KMS-11 (cell line): ENCODE measurements around the gene GLS.

ENCODE experiments used
- H2AFZ ChIP-seq: fragments of 200-600 bp; sonication (generic); 2 replicates; pipeline ENCODE4 v1.6.1; 2016; ENCODE audit warnings: antibody characterized with exemption, mixed run types, low read depth
- H3K27ac ChIP-seq: fragments of 200-600 bp; sonication (generic); 2 replicates; pipeline ENCODE4 v1.6.1; 2016; ENCODE audit warnings: mild to moderate bottlenecking, mixed run types
- H3K27me3 ChIP-seq: fragments of 200-600 bp; sonication (generic); 2 replicates; pipeline ENCODE4 v1.6.1; 2017; ENCODE audit warnings: mild to moderate bottlenecking, low read depth, mixed run types, moderate library complexity; ENCODE audit not compliant: insufficient read depth
- H3K36me3 ChIP-seq: fragments of 200-600 bp; sonication (generic); 2 replicates; pipeline ENCODE4 v1.6.1; 2017; ENCODE audit warnings: mild to moderate bottlenecking, mixed run types; ENCODE audit not compliant: insufficient read depth
- H3K4me1 ChIP-seq: fragments of 200-600 bp; sonication (generic); 2 replicates; pipeline ENCODE4 v1.6.1; 2016; ENCODE audit warnings: mild to moderate bottlenecking, low read depth, mixed run types; ENCODE audit not compliant: poor library complexity, severe bottlenecking
- H3K4me2 ChIP-seq: fragments of 200-600 bp; sonication (generic); 2 replicates; pipeline ENCODE4 v1.7.0; 2016; ENCODE audit warnings: mild to moderate bottlenecking, mixed run types
- H3K4me3 ChIP-seq: fragments of 200-600 bp; sonication (generic); IDR thresholded peaks from 2 replicates; pipeline ENCODE4 v1.6.1; 2017; ENCODE audit warnings: low read depth, low read length, mixed read lengths; ENCODE audit not compliant: insufficient read depth
- H3K79me2 ChIP-seq: fragments of 200-600 bp; sonication (generic); 2 replicates; pipeline ENCODE4 v1.6.1; 2016; ENCODE audit warnings: low read depth, mixed run types; ENCODE audit not compliant: insufficient read depth
- H3K9ac ChIP-seq: fragments of 200-600 bp; sonication (generic); 2 replicates; pipeline ENCODE4 v1.6.1; 2016; ENCODE audit warnings: mild to moderate bottlenecking, mixed run types
- H4K20me1 ChIP-seq: fragments of 200-600 bp; sonication (generic); 2 replicates; pipeline ENCODE4 v1.6.1; 2016; ENCODE audit warnings: mild to moderate bottlenecking, mixed run types; ENCODE audit not compliant: insufficient read depth
- TF ChIP-seq, protein P1 (sequence below): fragments of 200-600 bp; sonication (generic); conservative IDR thresholded peaks from 2 replicates; pipeline ENCODE4 v1.6.1; 2017; ENCODE audit warnings: low read depth, mild to moderate bottlenecking, antibody characterized with exemption, low read length, moderate library complexity, mixed read lengths

Gene GLS

DNA sequence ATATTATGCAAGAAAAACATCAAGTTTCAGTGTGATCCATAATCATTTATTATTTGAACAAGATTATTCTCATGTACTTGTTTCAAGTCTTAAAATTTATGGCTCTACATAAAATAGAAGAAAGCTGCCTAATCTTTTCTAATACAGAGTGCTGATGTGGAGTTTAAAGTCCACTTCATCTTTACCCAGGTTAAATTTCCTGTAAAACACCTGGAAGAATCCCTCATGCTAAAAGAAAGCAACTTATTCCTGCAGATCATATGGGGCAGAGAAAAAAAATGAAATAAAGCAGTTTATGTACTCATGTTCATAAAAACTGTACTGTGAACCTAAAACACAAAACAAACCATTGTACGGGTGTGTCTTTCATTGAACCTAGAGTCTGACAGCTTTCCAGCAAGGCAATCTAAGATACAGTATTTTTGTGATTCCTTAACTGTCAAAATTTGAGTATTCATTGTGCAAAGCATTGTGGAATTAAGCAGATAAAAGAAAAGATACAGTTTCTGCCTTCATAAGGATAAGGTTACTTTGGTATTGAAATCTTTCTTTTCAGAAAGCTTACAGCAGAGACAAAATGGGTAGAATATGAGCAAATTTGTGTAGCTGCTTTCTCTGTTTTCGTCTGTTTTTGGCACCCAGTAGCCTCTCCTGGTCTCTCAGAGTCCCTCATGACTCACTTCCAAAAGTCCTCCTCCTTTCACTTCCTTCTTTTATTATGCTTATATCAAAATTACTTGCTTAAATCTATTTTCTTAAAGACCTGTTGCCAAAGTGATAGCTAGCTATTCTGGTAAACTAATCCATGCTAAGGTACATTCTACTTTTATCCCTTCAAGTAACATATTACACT is 26.9 kb upstream of the GLS start:
- H3K4me2 ChIP-seq, result no peak overlapping the region
- no peak overlapping the region for H3K27ac ChIP-seq
- no peak overlapping the region for H2AFZ ChIP-seq

DNA sequence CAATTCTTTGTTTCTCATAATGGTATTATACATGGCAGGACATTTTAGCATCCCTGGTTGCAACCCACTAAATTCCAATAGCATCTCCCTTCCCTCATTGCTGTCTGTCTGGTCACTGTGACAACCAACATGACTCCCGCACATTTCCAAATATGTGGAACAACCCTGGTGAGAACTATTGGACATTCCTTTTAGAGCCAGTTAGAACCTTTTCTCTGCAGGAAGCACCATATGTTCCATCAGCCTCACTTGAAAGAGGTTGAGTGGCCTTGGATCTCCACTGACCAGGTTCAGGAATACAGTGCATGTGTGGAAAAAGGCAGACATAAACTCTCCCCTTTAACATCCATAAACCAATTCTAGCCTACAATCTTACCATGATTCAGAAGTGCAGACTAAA is 25.9 kb upstream of the GLS start:
- Histone ChIP-seq H3K4me1 (no peaks in the 10 kb centered on the region), H3K27ac (no peak overlapping the region), H3K36me3 (no peaks in the 10 kb centered on the region), H4K20me1 (no peaks in the 10 kb centered on the region), H3K4me2 (no peak overlapping the region), H3K27me3 (no peaks in the 10 kb centered on the region), H3K79me2 (no peaks in the 10 kb centered on the region), H2AFZ (no peak overlapping the region), H3K9ac (no peak overlapping the region), H3K4me3 (no peak overlapping the region)
- TF ChIP-seq, protein P1, sequence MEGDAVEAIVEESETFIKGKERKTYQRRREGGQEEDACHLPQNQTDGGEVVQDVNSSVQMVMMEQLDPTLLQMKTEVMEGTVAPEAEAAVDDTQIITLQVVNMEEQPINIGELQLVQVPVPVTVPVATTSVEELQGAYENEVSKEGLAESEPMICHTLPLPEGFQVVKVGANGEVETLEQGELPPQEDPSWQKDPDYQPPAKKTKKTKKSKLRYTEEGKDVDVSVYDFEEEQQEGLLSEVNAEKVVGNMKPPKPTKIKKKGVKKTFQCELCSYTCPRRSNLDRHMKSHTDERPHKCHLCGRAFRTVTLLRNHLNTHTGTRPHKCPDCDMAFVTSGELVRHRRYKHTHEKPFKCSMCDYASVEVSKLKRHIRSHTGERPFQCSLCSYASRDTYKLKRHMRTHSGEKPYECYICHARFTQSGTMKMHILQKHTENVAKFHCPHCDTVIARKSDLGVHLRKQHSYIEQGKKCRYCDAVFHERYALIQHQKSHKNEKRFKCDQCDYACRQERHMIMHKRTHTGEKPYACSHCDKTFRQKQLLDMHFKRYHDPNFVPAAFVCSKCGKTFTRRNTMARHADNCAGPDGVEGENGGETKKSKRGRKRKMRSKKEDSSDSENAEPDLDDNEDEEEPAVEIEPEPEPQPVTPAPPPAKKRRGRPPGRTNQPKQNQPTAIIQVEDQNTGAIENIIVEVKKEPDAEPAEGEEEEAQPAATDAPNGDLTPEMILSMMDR, result no peak

More for the DNA sequence above, 26.9 kb upstream of the GLS start:
- Histone ChIP-seq H4K20me1 (no peaks in the 10 kb centered on the region), H3K27me3 (no peaks in the 10 kb centered on the region), H3K4me3 (no peak overlapping the region), H3K79me2 (no peaks in the 10 kb centered on the region), H3K36me3 (no peaks in the 10 kb centered on the region), H3K4me1 (no peaks in the 10 kb centered on the region), H3K9ac (no peak overlapping the region)
- TF ChIP-seq, protein P1, result no peak

DNA sequence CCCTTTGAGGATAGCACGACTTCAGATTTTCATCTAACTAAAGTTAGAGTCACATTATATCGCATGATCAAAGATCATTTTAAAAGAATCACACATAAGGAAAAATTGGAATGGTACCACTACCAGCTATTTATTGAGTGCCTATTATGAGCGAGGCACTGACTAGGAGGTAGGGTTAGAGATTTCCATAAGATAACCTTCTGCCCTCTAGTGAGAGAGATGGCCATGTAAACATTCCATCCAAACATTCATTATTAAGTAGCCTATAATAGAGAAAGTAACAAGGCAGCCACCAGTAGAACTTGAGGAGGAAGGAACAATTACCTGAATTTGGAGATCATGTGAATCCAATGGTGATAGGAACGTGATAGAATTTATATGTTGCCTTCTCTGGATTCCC is 25.4 kb upstream of the GLS start:
- no peaks in the 10 kb centered on the region for H3K4me1 ChIP-seq
- no peaks in the 10 kb centered on the region for H3K79me2 ChIP-seq
- TF ChIP-seq, protein P1, result no peak

DNA sequence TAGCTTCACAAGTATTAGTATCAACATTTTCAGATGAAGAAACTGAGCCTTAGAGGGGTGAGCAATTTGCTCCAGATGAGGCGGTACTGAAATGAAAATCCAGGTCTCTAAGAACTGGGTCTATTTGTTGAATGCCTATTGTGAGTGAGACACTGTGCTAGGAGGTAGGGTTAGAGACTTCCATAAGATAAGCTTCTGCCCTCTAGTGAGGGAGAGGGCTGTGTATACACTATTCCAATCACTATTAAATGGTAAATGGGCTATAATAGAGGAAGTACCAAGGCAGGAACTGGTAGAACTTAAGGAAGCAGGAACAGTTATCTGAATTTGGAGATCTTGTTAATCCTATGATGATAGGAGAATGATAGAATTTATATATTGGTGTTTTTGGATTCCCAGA is 23.6 kb upstream of the GLS start:
- H4K20me1 ChIP-seq, result no peaks in the 10 kb centered on the region
- H3K4me2 ChIP-seq, result no peak overlapping the region
- H3K27me3 ChIP-seq, result no peaks in the 10 kb centered on the region
- TF ChIP-seq, protein P1, result no peak
- no peaks in the 10 kb centered on the region for H3K36me3 ChIP-seq
- H3K79me2 ChIP-seq, result no peaks in the 10 kb centered on the region
- no peaks in the 10 kb centered on the region for H3K4me1 ChIP-seq
- H3K4me3 ChIP-seq, result no peak overlapping the region
- no peak overlapping the region for H2AFZ ChIP-seq
- no peak overlapping the region for H3K27ac ChIP-seq
- no peak overlapping the region for H3K9ac ChIP-seq

More for the DNA sequence above, 25.4 kb upstream of the GLS start:
- Histone ChIP-seq H3K27me3 (no peaks in the 10 kb centered on the region), H3K4me3 (no peak overlapping the region), H3K4me2 (no peak overlapping the region), H3K9ac (no peak overlapping the region), H3K36me3 (no peaks in the 10 kb centered on the region), H3K27ac (no peak overlapping the region), H4K20me1 (no peaks in the 10 kb centered on the region), H2AFZ (no peak overlapping the region)
